Smooth muscle cell (in vitro differentiated cells): ENCODE data around the gene ADAM10. TPM values are rescaled to one million over a fixed set of nuclear protein-coding genes. Genes with fewer than 3 reads are reported as not detected.

ENCODE experiments used
- DNase-seq: peaks from one replicate; lab custom pipeline; 2025; ENCODE audit not compliant: unreplicated experiment; lab: John Stamatoyannopoulos, UW
- H2AFZ ChIP-seq: fragments of 200-600 bp; sonication (generic); 2 replicates; pipeline ENCODE4 v1.6.0; 2016; ENCODE audit warnings: antibody characterized with exemption, low read depth, mild to moderate bottlenecking
- H3F3A ChIP-seq: fragments of 200-600 bp; sonication (generic); 2 replicates; pipeline ENCODE4 v1.6.0; 2017; ENCODE audit warnings: antibody characterized with exemption, low read depth
- H3K27ac ChIP-seq: fragments of 200-600 bp; sonication (generic); 2 replicates; pipeline ENCODE4 v1.5.1; 2016; ENCODE audit warnings: low read depth, mild to moderate bottlenecking
- H3K27me3 ChIP-seq: fragments of 200-600 bp; sonication (generic); 2 replicates; pipeline ENCODE4 v1.6.1; 2016; ENCODE audit warnings: low read depth, mild to moderate bottlenecking
- H3K36me3 ChIP-seq: fragments of 200-600 bp; sonication (generic); 2 replicates; pipeline ENCODE4 v1.5.1; 2016; ENCODE audit warnings: low read depth
- H3K4me1 ChIP-seq: fragments of 200-600 bp; sonication (generic); 2 replicates; pipeline ENCODE4 v1.5.1; 2016; ENCODE audit warnings: low read depth
- H3K4me2 ChIP-seq: fragments of 200-600 bp; sonication (generic); 2 replicates; pipeline ENCODE4 v1.6.0; 2016; ENCODE audit warnings: mild to moderate bottlenecking
- H3K4me3 ChIP-seq: fragments of 200-600 bp; sonication (generic); 2 replicates; pipeline ENCODE4 v1.5.1; 2016; ENCODE audit warnings: mild to moderate bottlenecking
- H3K79me2 ChIP-seq: fragments of 200-600 bp; sonication (generic); 2 replicates; pipeline ENCODE4 v1.6.0; 2016; ENCODE audit warnings: low read depth, mild to moderate bottlenecking
- H3K9ac ChIP-seq: fragments of 200-600 bp; sonication (generic); 2 replicates; pipeline ENCODE4 v1.6.0; 2016; ENCODE audit warnings: low read depth
- H3K9me3 ChIP-seq: fragments of 200-600 bp; sonication (generic); replicated peaks from 2 replicates; pipeline ENCODE4 v1.5.1; 2016; ENCODE audit warnings: low read depth
- H4K20me1 ChIP-seq: fragments of 200-600 bp; sonication (generic); 2 replicates; pipeline ENCODE4 v1.6.0; 2016; ENCODE audit warnings: low read depth
- CTCF ChIP-seq: fragments of 200-600 bp; sonication (generic); IDR thresholded peaks from 2 replicates; pipeline ENCODE4 v1.5.1; 2017; ENCODE audit warnings: borderline replicate concordance, mild to moderate bottlenecking, antibody characterized with exemption; ENCODE audit not compliant: insufficient read depth, poor library complexity, severe bottlenecking
- WGBS: methylation state at CpG from one replicate; pipeline ENCODE4 v1.1.7; 2016; ENCODE audit warnings: low lambda C conversion rate; 5-methylcytosine and 5-hydroxymethylcytosine counted together
- polyA plus RNA-seq: library from polyadenylated mRNA; unstranded; fragments of >200 nt; fragmentation: Nextera tagmentation; extraction: Ambion mirVana; gene quantifications from 2 replicates; pipeline ENCODE4 v1.2.1, GENCODE V29; 2016
- total RNA-seq: library from RNA; depleted of rRNA; stranded (reverse); fragments of >200 nt; gene quantifications from 2 replicates; pipeline ENCODE4 v1.2.3, GENCODE V29; 2014

ADAM10 gene
- total and polyA plus RNA-seq, 2 experiments from 2014 or later: 168 to 200 TPM

- no peak overlapping the region for H3K27ac ChIP-seq
- no peak overlapping the region for H2AFZ ChIP-seq
- no peaks in the 10 kb centered on the region for H3K9me3 ChIP-seq
- no peak overlapping the region for H3K9ac ChIP-seq
- DNase-seq: no peak
- no peak overlapping the region for H3K4me2 ChIP-seq
- H4K20me1 ChIP-seq: no peaks in the 10 kb centered on the region
- H3K4me1 ChIP-seq: no peaks in the 10 kb centered on the region
- H3K36me3 ChIP-seq: no peaks in the 10 kb centered on the region
- no peaks in the 10 kb centered on the region for H3F3A ChIP-seq
- H3K4me3 ChIP-seq: no peak overlapping the region
- 98% methylated on average over 3 of the region's 3 CpGs for WGBS
- H3K27me3 ChIP-seq: no peaks in the 10 kb centered on the region
- no peaks in the 10 kb centered on the region for H3K79me2 ChIP-seq
- TF ChIP-seq CTCF: no peak
These were observed 167.3 kb downstream of the ADAM10 start for GRCh38 chr15:58582160-58582559.

DNA sequence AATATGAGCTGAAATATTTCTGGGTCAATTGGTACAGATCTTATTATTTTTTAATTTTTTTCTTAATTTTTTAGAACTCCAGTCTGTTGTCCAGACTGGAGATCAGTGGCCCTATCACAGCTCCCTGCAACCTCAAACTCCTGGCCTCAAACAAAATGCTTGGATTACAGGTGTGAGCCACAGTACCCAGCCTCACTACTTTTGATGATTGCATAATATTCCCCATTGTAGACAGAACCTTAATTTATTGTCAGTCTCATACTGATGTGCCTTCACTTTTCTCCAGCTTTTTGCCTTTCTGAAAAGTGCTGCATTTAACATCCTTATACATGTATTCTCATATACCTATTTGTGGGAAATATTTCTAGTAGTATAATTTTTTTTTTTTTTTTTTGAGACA, 172.8 kb downstream of the ADAM10 start:
- Histone ChIP-seq H3K27ac (no peak overlapping the region), H2AFZ (no peak overlapping the region), H3K9me3 (no peaks in the 10 kb centered on the region), H3K27me3 (no peaks in the 10 kb centered on the region), H3K4me3 (no peak overlapping the region), H3K79me2 (no peaks in the 10 kb centered on the region), H3F3A (no peaks in the 10 kb centered on the region), H3K4me2 (no peak overlapping the region), H3K4me1 (no peaks in the 10 kb centered on the region), H3K36me3 (no peaks in the 10 kb centered on the region), H4K20me1 (no peaks in the 10 kb centered on the region), H3K9ac (no peak overlapping the region)
- TF ChIP-seq CTCF: no peak
- no peak for DNase-seq

- Histone ChIP-seq H3K79me2 (no peaks in the 10 kb centered on the region), H3K9me3 (no peaks in the 10 kb centered on the region), H3F3A (no peaks in the 10 kb centered on the region), H3K4me2 (no peak overlapping the region), H3K36me3 (no peaks in the 10 kb centered on the region), H3K27me3 (no peaks in the 10 kb centered on the region), H2AFZ (no peak overlapping the region), H4K20me1 (no peaks in the 10 kb centered on the region), H3K4me3 (no peak overlapping the region), H3K27ac (no peak overlapping the region), H3K9ac (no peak overlapping the region), H3K4me1 (no peaks in the 10 kb centered on the region)
- no peak for DNase-seq
- 94% methylated on average over 14 of the region's 14 CpGs for WGBS
- no peak for TF ChIP-seq CTCF
These were observed 174.3 kb downstream of the ADAM10 start for GRCh38 chr15:58575045-58575786.

- H3K79me2 ChIP-seq: no peaks in the 10 kb centered on the region
- WGBS: 96% methylated on average over 4 of the region's 4 CpGs
- DNase-seq: no peak
These were observed 174.9 kb downstream of the ADAM10 start for GRCh38 chr15:58574631-58575030.

More at GRCh38 chr15:58574631-58575030, 174.9 kb downstream of the ADAM10 start:
- H2AFZ ChIP-seq: no peak overlapping the region
- no peaks in the 10 kb centered on the region for H3K36me3 ChIP-seq
- H3K27ac ChIP-seq: no peak overlapping the region
- no peak overlapping the region for H3K9ac ChIP-seq
- TF ChIP-seq CTCF: no peak
- no peaks in the 10 kb centered on the region for H3F3A ChIP-seq
- H3K4me1 ChIP-seq: no peaks in the 10 kb centered on the region
- H3K4me3 ChIP-seq: no peak overlapping the region
- no peaks in the 10 kb centered on the region for H3K9me3 ChIP-seq
- no peaks in the 10 kb centered on the region for H4K20me1 ChIP-seq
- no peaks in the 10 kb centered on the region for H3K27me3 ChIP-seq
- no peak overlapping the region for H3K4me2 ChIP-seq
